PC-3 (cell line): ENCODE data around the gene ANKRD13B. TPM values are rescaled to one million over a fixed set of nuclear protein-coding genes. Genes with fewer than 3 reads are reported as not detected.
A peak's percentile ranks its signal among the peaks of the same experiment; 100 is the strongest.

Source experiments
- ATAC-seq: fragments of 200-7000 bp; cut with Tn5 transposase; 2 replicates; pipeline ENCODE4 v1.9.1; 2020; ENCODE audit warnings: mild to moderate bottlenecking, moderate library complexity
- BruUV-seq: library from RNA; stranded (reverse); fragments of 400-500 nt; replicated peaks from 2 replicates; lab custom pipeline; 2021; lab: Mats Ljungman, UMichigan
- CTCF ChIA-PET: fragments of 300-600 bp; sonication (Branson Sonifier 250); formaldehyde crosslinking; loops from one replicate; lab custom pipeline; 2022; ENCODE audit warnings: antibody characterized with exemption; lab: Charles Lee
- POLR2A ChIA-PET: fragments of 300-600 bp; sonication (Branson Sonifier 250); formaldehyde crosslinking; loops from one replicate; lab custom pipeline; 2022; ENCODE audit warnings: antibody characterized with exemption; ENCODE audit not compliant: unreplicated experiment; lab: Charles Lee
- DNase-seq: peaks from one replicate; pipeline ENCODE4 v3.0.0-alpha.2; 2015
- H2AFZ ChIP-seq: fragments of 300-600 bp; sonication (generic); 2 replicates; pipeline ENCODE4 v1.6.0; 2016; ENCODE audit warnings: antibody characterized with exemption, low read length
- H3F3A ChIP-seq: fragments of 300-600 bp; sonication (generic); one replicate; pipeline ENCODE4 v1.6.0; 2017; ENCODE audit warnings: antibody characterized with exemption, low read length, control low read depth, mild to moderate bottlenecking; ENCODE audit not compliant: unreplicated experiment
- H3K27ac ChIP-seq: fragments of 300-600 bp; sonication (generic); 2 replicates; pipeline ENCODE4 v1.5.1; 2016; ENCODE audit warnings: mild to moderate bottlenecking, low read length
- H3K27me3 ChIP-seq: fragments of 300-600 bp; sonication (generic); 2 replicates; pipeline ENCODE4 v1.6.1; 2016; ENCODE audit warnings: low read length, mixed read lengths
- H3K36me3 ChIP-seq: fragments of 300-600 bp; sonication (generic); 2 replicates; pipeline ENCODE4 v1.6.1; 2016; ENCODE audit warnings: low read depth, mixed run types, low read length, mixed read lengths
- H3K4me1 ChIP-seq: fragments of 300-600 bp; sonication (generic); 2 replicates; pipeline ENCODE4 v1.5.1; 2016; ENCODE audit warnings: low read length; ENCODE audit not compliant: insufficient read depth
- H3K4me2 ChIP-seq: fragments of 300-600 bp; sonication (generic); 2 replicates; pipeline ENCODE4 v1.6.0; 2016; ENCODE audit warnings: low read length
- H3K4me3 ChIP-seq: fragments of 300-600 bp; sonication (generic); 2 replicates; pipeline ENCODE4 v1.5.1; 2016; ENCODE audit warnings: mild to moderate bottlenecking, low read length, mixed read lengths
- H3K79me2 ChIP-seq: fragments of 300-600 bp; sonication (generic); 2 replicates; pipeline ENCODE4 v1.6.1; 2017; ENCODE audit warnings: low read length, mixed read lengths
- H3K9ac ChIP-seq: fragments of 300-600 bp; sonication (generic); 2 replicates; pipeline ENCODE4 v1.6.0; 2016; ENCODE audit warnings: mild to moderate bottlenecking, low read length
- H3K9me2 ChIP-seq: fragments of 300-600 bp; sonication (generic); replicated peaks from 2 replicates; pipeline ENCODE4 v1.6.1; 2016; ENCODE audit warnings: mixed run types, low read length, mixed read lengths
- H3K9me3 ChIP-seq: fragments of 300-600 bp; sonication (generic); 2 replicates; pipeline ENCODE4 v1.6.1; 2016; ENCODE audit warnings: low read length, mixed read lengths
- H4K20me1 ChIP-seq: fragments of 300-600 bp; sonication (generic); 2 replicates; pipeline ENCODE4 v1.6.1; 2016; ENCODE audit warnings: low read length, mixed read lengths
- EZH2 ChIP-seq: fragments of 300-600 bp; sonication (generic); IDR thresholded peaks from one replicate; pipeline ENCODE4 v1.6.1; 2017; ENCODE audit warnings: antibody characterized with exemption, mild to moderate bottlenecking, low read length; ENCODE audit not compliant: unreplicated experiment
- EZH2phosphoT487 ChIP-seq: fragments of 300-600 bp; sonication (generic); IDR thresholded peaks from 2 replicates; pipeline ENCODE4 v1.6.1; 2018; ENCODE audit warnings: mild to moderate bottlenecking, antibody characterized with exemption, low read length, borderline replicate concordance
- intact Hi-C: fragments of 100-400 bp; cut with micrococcal nuclease; formaldehyde crosslinking; loops from 2 replicates; pipeline ENCODE4 v1.9.0; 2023
- total RNA-seq: library from RNA; depleted of rRNA; stranded (reverse); fragments of >200 nt; gene quantifications from 2 replicates; pipeline ENCODE4 v1.2.3, GENCODE V29; 2014
- TF ChIP-seq, protein P1 (sequence below): fragments of 300-600 bp; sonication (generic); conservative IDR thresholded peaks from 2 replicates; pipeline ENCODE4 v1.5.1; 2017; ENCODE audit warnings: antibody characterized with exemption, low read depth, mild to moderate bottlenecking, low read length

ANKRD13B gene
- total RNA-seq, 1 experiment from 2014 or later: 11.2 TPM

DNA sequence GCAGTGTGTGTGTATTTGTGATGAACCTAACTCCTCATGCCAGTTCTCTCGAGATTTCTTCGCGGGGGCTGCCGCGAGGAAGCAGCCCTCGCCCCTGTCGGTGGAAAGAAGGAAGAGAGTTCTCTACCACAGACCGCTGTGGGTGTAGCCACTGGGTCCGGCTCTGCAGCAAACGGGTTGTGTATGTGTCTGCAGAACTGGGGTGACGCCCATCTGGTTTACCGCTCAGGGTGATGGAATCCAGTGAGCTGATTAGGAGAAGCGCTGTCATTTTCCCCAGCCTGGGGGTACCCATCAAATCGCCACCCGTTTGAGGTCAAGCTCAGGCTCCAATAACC, 22.1 kb downstream of the ANKRD13B start:
- Histone ChIP-seq H3K9ac (no peak overlapping the region), H3K27me3 (no peaks in the 10 kb centered on the region), H4K20me1 (no peaks in the 10 kb centered on the region), H3F3A (no peaks in the 10 kb centered on the region), H3K27ac (no peak overlapping the region), H2AFZ (no peak overlapping the region), H3K79me2 (no peaks in the 10 kb centered on the region), H3K36me3 (no peaks in the 10 kb centered on the region), H3K4me1 (peaks cover 19% of the 10 kb centered on the region), H3K9me2 (no peaks in the 10 kb centered on the region), H3K4me3 (no peak overlapping the region), H3K9me3 (no peaks in the 10 kb centered on the region), H3K4me2 (peak overlapping the region; percentile 86; the same call in 1 of the 2 replicates)
- ATAC-seq (no peak), DNase-seq (no peak)
- intact Hi-C loops: no loop called here
- TF ChIP-seq EZH2phosphoT487 (no peak), EZH2 (no peak)
- TF ChIP-seq, protein P1, sequence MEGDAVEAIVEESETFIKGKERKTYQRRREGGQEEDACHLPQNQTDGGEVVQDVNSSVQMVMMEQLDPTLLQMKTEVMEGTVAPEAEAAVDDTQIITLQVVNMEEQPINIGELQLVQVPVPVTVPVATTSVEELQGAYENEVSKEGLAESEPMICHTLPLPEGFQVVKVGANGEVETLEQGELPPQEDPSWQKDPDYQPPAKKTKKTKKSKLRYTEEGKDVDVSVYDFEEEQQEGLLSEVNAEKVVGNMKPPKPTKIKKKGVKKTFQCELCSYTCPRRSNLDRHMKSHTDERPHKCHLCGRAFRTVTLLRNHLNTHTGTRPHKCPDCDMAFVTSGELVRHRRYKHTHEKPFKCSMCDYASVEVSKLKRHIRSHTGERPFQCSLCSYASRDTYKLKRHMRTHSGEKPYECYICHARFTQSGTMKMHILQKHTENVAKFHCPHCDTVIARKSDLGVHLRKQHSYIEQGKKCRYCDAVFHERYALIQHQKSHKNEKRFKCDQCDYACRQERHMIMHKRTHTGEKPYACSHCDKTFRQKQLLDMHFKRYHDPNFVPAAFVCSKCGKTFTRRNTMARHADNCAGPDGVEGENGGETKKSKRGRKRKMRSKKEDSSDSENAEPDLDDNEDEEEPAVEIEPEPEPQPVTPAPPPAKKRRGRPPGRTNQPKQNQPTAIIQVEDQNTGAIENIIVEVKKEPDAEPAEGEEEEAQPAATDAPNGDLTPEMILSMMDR: no peak
- no TSS peak for BruUV-seq
- ChIA-PET CTCF (interaction anchor here (0.7 kb wide), 1 partner anchor 24 kb away, joined by 3 read pairs; no protein-coding TSS in a partner anchor), POLR2A (no interaction called here)

DNA sequence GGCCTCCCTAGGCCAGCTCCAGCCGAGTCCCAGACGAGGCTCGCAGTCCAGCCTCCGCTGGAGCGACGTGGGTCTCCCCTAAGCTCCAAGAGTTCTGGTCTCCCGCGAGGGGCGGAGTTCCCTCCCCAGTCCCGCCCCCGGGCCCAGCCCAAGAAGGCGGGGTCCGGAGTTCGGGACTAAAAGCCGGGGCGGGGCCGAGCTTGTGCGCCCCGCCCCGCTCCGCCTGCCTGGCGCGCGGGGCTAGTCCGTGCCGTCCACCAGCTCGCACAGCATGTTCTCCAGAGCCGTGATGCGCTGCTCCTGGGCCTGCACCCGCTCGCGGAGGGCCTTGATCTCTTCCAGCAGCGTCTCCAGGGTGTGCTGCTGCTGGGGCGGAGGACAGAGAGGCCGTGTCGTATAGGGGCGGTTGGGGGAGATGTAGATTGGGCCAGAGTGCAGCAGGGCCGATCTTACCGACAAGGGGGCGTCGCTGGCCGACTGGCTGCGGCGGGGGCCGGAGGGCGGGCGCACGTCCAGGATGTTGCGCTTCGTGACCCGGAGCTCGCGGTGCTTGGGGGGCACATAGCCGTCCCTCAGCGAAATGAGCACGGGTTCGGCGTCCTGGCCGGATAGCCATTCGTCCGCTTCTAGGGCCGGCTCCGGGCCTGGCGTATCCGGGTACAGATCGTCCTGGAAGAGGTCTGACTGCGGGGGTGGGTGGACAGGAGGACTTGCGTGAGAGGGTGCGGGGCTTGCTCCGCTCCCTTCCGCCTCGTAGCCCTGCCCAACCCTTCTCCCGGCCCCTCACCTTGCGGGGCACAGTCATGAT, 22.8 kb downstream of the ANKRD13B start:
- POLR2A ChIA-PET: no interaction called here
- Histone ChIP-seq H3K27ac (no peak overlapping the region), H3K9me2 (no peaks in the 10 kb centered on the region), H3K9me3 (no peaks in the 10 kb centered on the region), H3K36me3 (no peaks in the 10 kb centered on the region), H3K9ac (no peak overlapping the region), H2AFZ (peak overlapping the region; percentile 87), H3K79me2 (no peaks in the 10 kb centered on the region), H3K4me3 (peak overlapping the region; percentile 65), H3K4me1 (peaks cover 25% of the 10 kb centered on the region), H3K4me2 (peak overlapping the region; percentile 86), H3K27me3 (no peaks in the 10 kb centered on the region), H4K20me1 (no peaks in the 10 kb centered on the region), H3F3A (no peaks in the 10 kb centered on the region)
- ATAC-seq: peak; percentile 61
- no peak for TF ChIP-seq EZH2phosphoT487
- no peak for TF ChIP-seq EZH2
- TF ChIP-seq, protein P1: no peak
- peak; percentile 76 for DNase-seq
- BruUV-seq: no TSS peak
- CTCF ChIA-PET: interaction anchor here (0.7 kb wide), 1 partner anchor 24 kb away, joined by 3 read pairs; no protein-coding TSS in a partner anchor
- intact Hi-C loops: no loop called here
